WTC11 (cell line): ENCODE results near the gene PTPN2. TPM values are rescaled to one million over a fixed set of nuclear protein-coding genes. Genes with fewer than 3 reads are reported as not detected.

Source experiments
- ATAC-seq: fragments of 200-7000 bp; cut with Tn5 transposase; 2 replicates; pipeline ENCODE4 v1.10.0; 2021; ENCODE audit warnings: mild to moderate bottlenecking, moderate library complexity
- CTCF ChIA-PET: fragments of 300-600 bp; sonication (Branson Sonifier 250); formaldehyde crosslinking; loops from one replicate; lab custom pipeline; 2021; ENCODE audit warnings: antibody characterized with exemption; lab: Charles Lee
- POLR2A ChIA-PET: fragments of 350-600 bp; sonication (Branson Sonifier 250); formaldehyde crosslinking; loops from one replicate; lab custom pipeline; 2021; ENCODE audit warnings: antibody characterized with exemption; lab: Charles Lee
- DNase-seq: peaks from one replicate; pipeline ENCODE4 v3.0.0; 2021; ENCODE audit warnings: low spot score
- H3K27ac Mint-ChIP-seq: 2 replicates; pipeline ENCODE4 v1.8.0; 2021; ENCODE audit warnings: mixed read lengths
- H3K27me3 Mint-ChIP-seq: 2 replicates; pipeline ENCODE4 v1.8.0; 2021; ENCODE audit warnings: low read depth, mild to moderate bottlenecking, moderate library complexity, mixed read lengths
- H3K36me3 Mint-ChIP-seq: 2 replicates; pipeline ENCODE4 v1.8.0; 2021; ENCODE audit warnings: mixed read lengths
- H3K4me1 Mint-ChIP-seq: 2 replicates; pipeline ENCODE4 v1.8.0; 2022; ENCODE audit warnings: mixed read lengths
- H3K4me3 Mint-ChIP-seq: 2 replicates; pipeline ENCODE4 v1.8.0; 2021; ENCODE audit warnings: mild to moderate bottlenecking, moderate library complexity, mixed read lengths
- H3K9me3 Mint-ChIP-seq: 2 replicates; pipeline ENCODE4 v1.8.0; 2021; ENCODE audit warnings: mixed read lengths
- ARID4B ChIP-seq: sonication (generic); formaldehyde crosslinking; IDR thresholded peaks from 2 replicates; pipeline ENCODE4 v1.8.0; 2023; ENCODE audit warnings: missing genetic modification reagents, mild to moderate bottlenecking, borderline replicate concordance
- ELF4 ChIP-seq: sonication (generic); formaldehyde crosslinking; IDR thresholded peaks from 2 replicates; pipeline ENCODE4 v1.8.1; 2022; ENCODE audit warnings: low read depth, mild to moderate bottlenecking, moderate library complexity, missing genetic modification reagents
- GABPB1 ChIP-seq: sonication (generic); formaldehyde crosslinking; IDR thresholded peaks from 2 replicates; pipeline ENCODE4 v1.8.1; 2023; ENCODE audit warnings: mild to moderate bottlenecking, missing genetic modification reagents
- HMGXB4 ChIP-seq: sonication (generic); formaldehyde crosslinking; IDR thresholded peaks from 2 replicates; pipeline ENCODE4 v1.8.1; 2023; ENCODE audit warnings: mild to moderate bottlenecking, moderate library complexity, missing genetic modification reagents
- IRF2 ChIP-seq: sonication (generic); formaldehyde crosslinking; IDR thresholded peaks from 2 replicates; pipeline ENCODE4 v1.8.0; 2022; ENCODE audit warnings: low read depth, missing genetic modification reagents, borderline replicate concordance
- JAZF1 ChIP-seq: fragments of 250-450 bp; sonication (Bioruptor Pico); IDR thresholded peaks from 2 replicates; pipeline ENCODE4 v1.9.0; 2021; ENCODE audit warnings: moderate library complexity, mild to moderate bottlenecking, inconsistent platforms
- JUN ChIP-seq: sonication (generic); formaldehyde crosslinking; IDR thresholded peaks from 2 replicates; pipeline ENCODE4 v1.8.0; 2023; ENCODE audit warnings: mild to moderate bottlenecking, missing genetic modification reagents
- MXD4 ChIP-seq: fragments of 250-450 bp; sonication (Bioruptor Pico); IDR thresholded peaks from 2 replicates; pipeline ENCODE4 v1.8.0; 2021; ENCODE audit warnings: mild to moderate bottlenecking, moderate library complexity, borderline replicate concordance
- NR2C2 ChIP-seq: sonication (generic); formaldehyde crosslinking; IDR thresholded peaks from 2 replicates; pipeline ENCODE4 v1.8.0; 2022; ENCODE audit warnings: mild to moderate bottlenecking, missing genetic modification reagents
- TEAD1 ChIP-seq: sonication (generic); formaldehyde crosslinking; IDR thresholded peaks from 2 replicates; pipeline ENCODE4 v1.8.0; 2022; ENCODE audit warnings: mild to moderate bottlenecking, missing genetic modification reagents
- ZBTB43 ChIP-seq: sonication (generic); formaldehyde crosslinking; IDR thresholded peaks from 2 replicates; pipeline ENCODE4 v1.8.1; 2023; ENCODE audit warnings: mild to moderate bottlenecking, missing genetic modification reagents
- ZNF138 ChIP-seq: sonication (generic); formaldehyde crosslinking; conservative IDR thresholded peaks from 2 replicates; pipeline ENCODE4 v1.8.1; 2022; ENCODE audit warnings: mild to moderate bottlenecking, moderate library complexity, missing genetic modification reagents
- ZNF425 ChIP-seq: fragments of 250-450 bp; sonication (Bioruptor Pico); conservative IDR thresholded peaks from 2 replicates; pipeline ENCODE4 v1.9.0; 2021; ENCODE audit warnings: mild to moderate bottlenecking
- ZSCAN18 ChIP-seq: fragments of 250-450 bp; sonication (Bioruptor Pico); IDR thresholded peaks from 2 replicates; pipeline ENCODE4 v2.1.2; 2022; ENCODE audit warnings: mild to moderate bottlenecking, moderate library complexity
- total RNA-seq: library from RNA; stranded (reverse); gene quantifications from 3 replicates; pipeline ENCODE4 v1.2.3, GENCODE V29; 2021

The PTPN2 gene
- total RNA-seq, 1 experiment from 2014 or later = 37.7 TPM

- TF ChIP-seq NR2C2 (CRISPR knock-in tag) (no peak), HMGXB4 (CRISPR knock-in tag) (no peak), TEAD1 (CRISPR knock-in tag) (no peak)
These were observed 46.9 kb upstream of the PTPN2 start (continued) for GRCh38 chr18:12930908-12931307.

GRCh38 chr18:12930376-12930775 lies 46.3 kb upstream of the PTPN2 start:
- no peak overlapping the region for H3K27ac Mint-ChIP-seq
- ATAC-seq = no peak

More at GRCh38 chr18:12930376-12930775, 46.3 kb upstream of the PTPN2 start:
- Mint-ChIP-seq H3K27me3 (no peaks in the 10 kb centered on the region), H3K4me1 (peaks cover 6% of the 10 kb centered on the region), H3K36me3 (no peaks in the 10 kb centered on the region), H3K9me3 (no peaks in the 10 kb centered on the region), H3K4me3 (no peak overlapping the region)
- POLR2A ChIA-PET = no interaction called here
- CTCF ChIA-PET = interaction anchor here (0.6 kb wide), 1 partner anchor 386 kb away, joined by 6 read pairs; no protein-coding TSS in a partner anchor
- TF ChIP-seq ARID4B (no peak), ZNF425 (CRISPR knock-in tag) (no peak), IRF2 (CRISPR knock-in tag) (no peak), ZBTB43 (CRISPR knock-in tag) (no peak), ELF4 (CRISPR knock-in tag) (no peak), ZNF138 (CRISPR knock-in tag) (no peak), JAZF1 (CRISPR knock-in tag) (no peak), MXD4 (no peak), GABPB1 (CRISPR knock-in tag) (no peak), ZSCAN18 (no peak), JUN (CRISPR knock-in tag) (no peak)
- DNase-seq = no peak
